GM18526 (cell line): ENCODE data around the gene MAPKAP1.

Source experiments
- POLR2A ChIP-seq: IDR thresholded peaks from 3 replicates; pipeline ENCODE4 v1.6.1; 2011; ENCODE audit not compliant: insufficient read length; ENCODE audit errors: extremely low read depth

MAPKAP1 gene

GRCh38 chr9:125745682-125746016, 38.6 kb upstream of the MAPKAP1 start:
- no peak for TF ChIP-seq POLR2A

GRCh38 chr9:125745018-125745417, 38.0 kb upstream of the MAPKAP1 start:
- no peak for TF ChIP-seq POLR2A

- TF ChIP-seq POLR2A: no peak
These were observed 37.6 kb upstream of the MAPKAP1 start for GRCh38 chr9:125744616-125745015.

GRCh38 chr9:125743682-125744428, 36.8 kb upstream of the MAPKAP1 start:
- no peak for TF ChIP-seq POLR2A

- no peak for TF ChIP-seq POLR2A
These were observed 35.6 kb upstream of the MAPKAP1 start for GRCh38 chr9:125742657-125743056.

- TF ChIP-seq POLR2A: no peak
These were observed 32.4 kb upstream of the MAPKAP1 start for GRCh38 chr9:125739436-125739835.

GRCh38 chr9:125732562-125732961, 25.6 kb upstream of the MAPKAP1 start:
- TF ChIP-seq POLR2A: no peak

GRCh38 chr9:125730168-125730567, 23.2 kb upstream of the MAPKAP1 start:
- no peak for TF ChIP-seq POLR2A

GRCh38 chr9:125726456-125727132, 19.6 kb upstream of the MAPKAP1 start:
- no peak for TF ChIP-seq POLR2A

GRCh38 chr9:125707472-125707804, 430 bp upstream of the MAPKAP1 start:
- TF ChIP-seq POLR2A: no peak

- TF ChIP-seq POLR2A: no peak
These were observed 1.1 kb downstream of the MAPKAP1 start for GRCh38 chr9:125705893-125706292.

GRCh38 chr9:125703662-125704061, 3.3 kb downstream of the MAPKAP1 start:
- TF ChIP-seq POLR2A: no peak

GRCh38 chr9:125701351-125701750, 5.7 kb downstream of the MAPKAP1 start:
- no peak for TF ChIP-seq POLR2A

- no peak for TF ChIP-seq POLR2A
These were observed 6.2 kb downstream of the MAPKAP1 start for GRCh38 chr9:125700791-125701190.

- no peak for TF ChIP-seq POLR2A
These were observed 7.1 kb downstream of the MAPKAP1 start for GRCh38 chr9:125699870-125700269.

- TF ChIP-seq POLR2A: no peak
These were observed 10.8 kb downstream of the MAPKAP1 start for GRCh38 chr9:125696106-125696647.

GRCh38 chr9:125694478-125694877, 12.5 kb downstream of the MAPKAP1 start:
- no peak for TF ChIP-seq POLR2A
